B cell (primary cell): ENCODE results near the gene HLA-DQA1. TPM values are rescaled to one million over a fixed set of nuclear protein-coding genes. Genes with fewer than 3 reads are reported as not detected.

Experiments
- ATAC-seq: fragments of 200-7000 bp; cut with Tn5 transposase; one replicate; pipeline ENCODE4 v1.10.0; 2021; ENCODE audit warnings: low read depth, mild to moderate bottlenecking, moderate number of reproducible peaks, moderate library complexity
- CTCF ChIA-PET: fragments of 350-600 bp; sonication (Branson Sonifier 250); formaldehyde crosslinking; loops from one replicate; lab custom pipeline; 2021; ENCODE audit warnings: antibody characterized with exemption, inconsistent platforms; lab: Charles Lee
- POLR2A ChIA-PET: fragments of 350-600 bp; sonication (Branson Sonifier 250); formaldehyde crosslinking; loops from one replicate; lab custom pipeline; 2021; ENCODE audit warnings: antibody characterized with exemption; lab: Charles Lee
- DNase-seq: peaks from one replicate; pipeline ENCODE4 v3.0.0; 2013
- H2AFZ ChIP-seq: 2 replicates; pipeline ENCODE4 v1.6.1; 2012; ENCODE audit warnings: mild to moderate bottlenecking, low read depth, low read length; ENCODE audit not compliant: insufficient read depth, poor library complexity, severe bottlenecking
- H3K27ac ChIP-seq, 2 donors: 1 replicate in 1 of 2; 2 replicates in 1 of 2; pipeline ENCODE4 v1.5.1; 2012 to 2013; ENCODE audit warnings: low read length in 2 of 2, mild to moderate bottlenecking in 2 of 2, moderate library complexity in 1 of 2
- H3K27me3 ChIP-seq, 4 experiments: fragments of 200-600 bp in 1 of 4; sonication (generic) in 1 of 4; replicated peaks in 1 of 4; 1 replicate in 2 of 4; 2 replicates in 2 of 4; pipeline versions ENCODE4 v1.6.1 to v1.7.0; 2013 to 2016; ENCODE audit warnings: low read length in 3 of 4, mild to moderate bottlenecking in 2 of 4, mixed read lengths in 1 of 4, moderate library complexity in 1 of 4; ENCODE audit not compliant: insufficient read depth in 4 of 4, control insufficient read depth in 3 of 4; ENCODE audit errors: control extremely low read depth in 1 of 4
- H3K36me3 ChIP-seq, 2 experiments: replicated peaks in 1 of 2; 1 replicate in 1 of 2; 2 replicates in 1 of 2; pipeline versions ENCODE4 v1.6.1 to v1.7.1; 2013; ENCODE audit warnings: low read length in 1 of 2; ENCODE audit not compliant: insufficient read depth in 2 of 2, control insufficient read depth in 1 of 2; ENCODE audit errors: control extremely low read depth in 1 of 2, extremely low read depth in 1 of 2
- H3K4me1 ChIP-seq, 2 donors: fragments of 200-600 bp in 1 of 2; sonication (generic) in 1 of 2; 1 replicate in 1 of 2; 2 replicates in 1 of 2; pipeline versions ENCODE4 v1.5.1 to v1.6.1; 2013 to 2017; ENCODE audit warnings: low read length in 2 of 2; ENCODE audit not compliant: control insufficient read depth in 2 of 2, insufficient read depth in 2 of 2
- H3K4me2 ChIP-seq: replicated peaks from 2 replicates; pipeline ENCODE3; 2012; ENCODE audit warnings: mild to moderate bottlenecking, low read depth, low read length; ENCODE audit not compliant: poor library complexity, severe bottlenecking
- H3K4me3 ChIP-seq, 5 experiments: fragments of 200-600 bp in 1 of 5; sonication (generic) in 1 of 5; 1 replicate in 3 of 5; 2 replicates in 2 of 5; pipeline versions ENCODE4 v1.5.1 to v1.7.0; 2011 to 2016; ENCODE audit warnings: low read length in 4 of 5, mild to moderate bottlenecking in 4 of 5, low read depth in 2 of 5, control low read depth in 1 of 5, moderate library complexity in 1 of 5; ENCODE audit not compliant: insufficient read depth in 1 of 5; ENCODE audit errors: control extremely low read depth in 1 of 5, extremely low read depth in 1 of 5
- H3K79me2 ChIP-seq: fragments of 200-600 bp; sonication (generic); one replicate; pipeline ENCODE4 v1.6.0; 2016; ENCODE audit warnings: low read length; ENCODE audit not compliant: control insufficient read depth, insufficient read depth
- H3K9ac ChIP-seq: fragments of 200-600 bp; sonication (generic); 2 replicates; pipeline ENCODE4 v1.6.1; 2017; ENCODE audit warnings: mild to moderate bottlenecking, low read length, moderate library complexity
- H3K9me3 ChIP-seq, 3 donors: one replicate each; pipeline versions ENCODE4 v1.6.1 to v1.7.1; 2013; ENCODE audit warnings: low read length in 2 of 3; ENCODE audit not compliant: control insufficient read depth in 2 of 3, insufficient read depth in 1 of 3; ENCODE audit errors: control extremely low read depth in 1 of 3
- H4K20me1 ChIP-seq: 2 replicates; pipeline ENCODE4 v1.6.0; 2012; ENCODE audit warnings: mild to moderate bottlenecking, low read length; ENCODE audit not compliant: insufficient read depth, control insufficient read depth, poor library complexity, severe bottlenecking
- H3K27ac Mint-ChIP-seq: one replicate; pipeline ENCODE4 v1.8.0; 2021; ENCODE audit warnings: mixed read lengths
- H3K27me3 Mint-ChIP-seq: one replicate; pipeline ENCODE4 v1.8.0; 2021; ENCODE audit warnings: mixed read lengths
- H3K4me1 Mint-ChIP-seq: one replicate; pipeline ENCODE4 v1.8.0; 2021; ENCODE audit warnings: mixed read lengths
- H3K4me3 Mint-ChIP-seq: one replicate; pipeline ENCODE4 v1.8.0; 2021; ENCODE audit warnings: mixed read lengths
- H3K9me3 Mint-ChIP-seq: one replicate; pipeline ENCODE4 v1.8.0; 2022; ENCODE audit warnings: mixed read lengths; ENCODE audit not compliant: insufficient read depth
- CTCF ChIP-seq: fragments of 200-600 bp; IDR thresholded peaks from one replicate; pipeline ENCODE4 v1.8.0; 2022; ENCODE audit warnings: antibody characterized with exemption, mild to moderate bottlenecking
- EZH2 ChIP-seq: IDR thresholded peaks from 2 replicates; pipeline ENCODE4 v1.6.1; 2012; ENCODE audit warnings: borderline replicate concordance, low read depth, mild to moderate bottlenecking, moderate library complexity, low read length; ENCODE audit not compliant: insufficient read depth, poor library complexity, severe bottlenecking
- WGBS: methylation state at CpG from one replicate; pipeline ENCODE4 v1.1.5; 2013; ENCODE audit warnings: missing lambda C conversion rate; ENCODE audit not compliant: insufficient coverage; 5-methylcytosine and 5-hydroxymethylcytosine counted together
- intact Hi-C: fragments of 100-400 bp; cut with micrococcal nuclease; formaldehyde crosslinking; loops from one replicate; pipeline ENCODE4 v1.10.0; 2022
- polyA plus RNA-seq: library from polyadenylated mRNA; depleted of rRNA; stranded (reverse); fragments of >200 nt; gene quantifications from 2 replicates; pipeline ENCODE4 v1.2.3, GENCODE V29; 2012
- total RNA-seq, 2 donors: library from RNA; stranded (reverse); fragments of 120-200 nt in 1 of 2; gene quantifications; 1 replicate in 1 of 2; 2 replicates in 1 of 2; pipeline versions ENCODE4 v1.2.3 to v1.2.4, GENCODE V29; 2013 to 2022

HLA-DQA1 gene
- total and polyA plus RNA-seq, 2 donors (not counting 1 experiment from before 2014, with no cell fraction given), result 486 to 489 TPM

GRCh38 chr6:32668226-32668747 is 31.1 kb downstream of the HLA-DQA1 start:
- H3K27me3 Mint-ChIP-seq, result no peaks in the 10 kb centered on the region
- intact Hi-C loops, result loop anchor here (1.0 to 10.0 kb wide), 8 partner anchors 17 to 233 kb away; partner anchors contain the start of genes HLA-DRA and PSMB8
- peak overlapping the region; percentile 96 to 99 for H3K27ac ChIP-seq

More at GRCh38 chr6:32668226-32668747, 31.1 kb downstream of the HLA-DQA1 start:
- H3K9me3 Mint-ChIP-seq, result no peaks in the 10 kb centered on the region
- TF ChIP-seq CTCF, result no peak
- no peak for TF ChIP-seq EZH2
- Histone ChIP-seq H3K4me1 (peaks cover 20 to 26% of the 10 kb centered on the region in 2 donors), H3K27me3 (no peaks in the 10 kb centered on the region), H3K79me2 (peaks cover 41% of the 10 kb centered on the region), H3K4me3 (peak overlapping the region in 4 of 5 experiments; percentile 7 to 98 (median 62)), H4K20me1 (no peaks in the 10 kb centered on the region), H2AFZ (no peak overlapping the region), H3K9me3 (peaks cover 0 to 3% (median 0%) of the 10 kb centered on the region in 3 donors), H3K4me2 (peak overlapping the region; percentile 80), H3K36me3 (peaks cover 0 to 2% of the 10 kb centered on the region in 2 experiments), H3K9ac (peak overlapping the region; percentile 99)
- CTCF ChIA-PET, result interaction anchor here (0.9 to 4.1 kb wide), 5 partner anchors 19 to 46 kb away, joined by 3 to 43 read pairs (median 6); no protein-coding TSS in a partner anchor
- POLR2A ChIA-PET, result interaction anchor here (0.6 to 7.6 kb wide), 10 partner anchors 8 to 229 kb away, joined by 3 to 123 read pairs (median 4); partner anchors contain the start of gene HLA-DRA
- peak overlapping the region; percentile 68 for H3K4me3 Mint-ChIP-seq
- peaks cover 49% of the 10 kb centered on the region for H3K4me1 Mint-ChIP-seq
- DNase-seq (peak; percentile 92), ATAC-seq (peak; percentile 71)
- WGBS, result 5% methylated on average over 2 of the region's 5 CpGs
- H3K27ac Mint-ChIP-seq, result peak overlapping the region; percentile 96
